CD1c-positive myeloid dendritic cell (primary cell): Measurements from ENCODE around the gene MINPP1.
A peak's percentile ranks its signal among the peaks of the same experiment; 100 is the strongest.
"Not testable (repeated sequence)": the region's sequence is repeated elsewhere in the genome, so short reads cannot be mapped to it uniquely, and the experiment has no call there.

ENCODE experiments used
- DNase-seq: peaks from one replicate; pipeline ENCODE4 v3.0.0-alpha.2; 2016; ENCODE audit errors: extremely low spot score

The MINPP1 gene, protein sequence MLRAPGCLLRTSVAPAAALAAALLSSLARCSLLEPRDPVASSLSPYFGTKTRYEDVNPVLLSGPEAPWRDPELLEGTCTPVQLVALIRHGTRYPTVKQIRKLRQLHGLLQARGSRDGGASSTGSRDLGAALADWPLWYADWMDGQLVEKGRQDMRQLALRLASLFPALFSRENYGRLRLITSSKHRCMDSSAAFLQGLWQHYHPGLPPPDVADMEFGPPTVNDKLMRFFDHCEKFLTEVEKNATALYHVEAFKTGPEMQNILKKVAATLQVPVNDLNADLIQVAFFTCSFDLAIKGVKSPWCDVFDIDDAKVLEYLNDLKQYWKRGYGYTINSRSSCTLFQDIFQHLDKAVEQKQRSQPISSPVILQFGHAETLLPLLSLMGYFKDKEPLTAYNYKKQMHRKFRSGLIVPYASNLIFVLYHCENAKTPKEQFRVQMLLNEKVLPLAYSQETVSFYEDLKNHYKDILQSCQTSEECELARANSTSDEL

GRCh38 chr10:87504640-87505365, at the start of gene MINPP1:
Gene MINPP1, plus strand, starts transcription at chr10:87504893. Its CDS starts 23 bp downstream, at chr10:87504916.
- peak; percentile 96 for DNase-seq

GRCh38 chr10:87456586-87457220, 48.0 kb upstream of the MINPP1 start:
- DNase-seq: not testable (repeated sequence)

- not testable (repeated sequence) for DNase-seq
Observed at GRCh38 chr10:87461751-87462150, 42.9 kb upstream of the MINPP1 start.

GRCh38 chr10:87466849-87467248, 37.8 kb upstream of the MINPP1 start:
- not testable (repeated sequence) for DNase-seq

DNA sequence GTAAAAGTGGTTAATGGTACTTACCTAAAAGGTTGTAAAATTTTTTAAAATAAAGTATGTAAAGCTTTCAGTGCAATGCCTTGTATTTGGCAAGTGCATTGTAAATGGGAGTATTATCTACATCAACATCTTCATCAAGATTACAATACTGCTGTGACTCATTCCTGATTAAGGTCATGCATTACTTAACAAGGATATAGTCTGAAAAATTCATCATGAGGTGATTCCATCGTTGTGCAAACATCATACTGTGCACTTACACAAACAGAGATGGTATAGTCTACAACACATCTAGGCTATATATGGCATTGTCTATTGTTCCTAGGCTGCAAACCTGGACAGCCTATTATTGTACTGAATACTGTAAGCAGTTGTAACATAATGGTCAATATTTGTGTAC, 16.0 kb upstream of the MINPP1 start:
- not testable (repeated sequence) for DNase-seq

DNA sequence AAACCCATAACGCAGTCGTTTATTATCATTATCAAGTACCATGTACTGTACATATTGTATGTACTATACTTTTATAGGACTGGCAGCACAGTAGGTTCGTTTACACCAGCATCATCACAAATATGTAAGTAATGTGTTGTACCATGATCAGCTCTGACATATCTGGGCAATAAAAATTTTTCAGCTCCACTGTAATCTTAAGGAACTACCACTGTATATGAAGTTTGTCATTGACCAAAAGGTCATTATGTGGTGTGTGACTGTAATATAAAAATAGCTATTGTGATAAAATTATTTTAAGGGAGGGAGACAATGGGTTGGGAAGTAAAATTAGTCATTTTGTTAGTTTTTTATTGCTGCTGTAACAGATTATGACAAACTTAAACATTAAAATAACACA, 14.4 kb upstream of the MINPP1 start:
- not testable (repeated sequence) for DNase-seq

GRCh38 chr10:87492450-87492849, 12.2 kb upstream of the MINPP1 start:
- not testable (repeated sequence) for DNase-seq

DNA sequence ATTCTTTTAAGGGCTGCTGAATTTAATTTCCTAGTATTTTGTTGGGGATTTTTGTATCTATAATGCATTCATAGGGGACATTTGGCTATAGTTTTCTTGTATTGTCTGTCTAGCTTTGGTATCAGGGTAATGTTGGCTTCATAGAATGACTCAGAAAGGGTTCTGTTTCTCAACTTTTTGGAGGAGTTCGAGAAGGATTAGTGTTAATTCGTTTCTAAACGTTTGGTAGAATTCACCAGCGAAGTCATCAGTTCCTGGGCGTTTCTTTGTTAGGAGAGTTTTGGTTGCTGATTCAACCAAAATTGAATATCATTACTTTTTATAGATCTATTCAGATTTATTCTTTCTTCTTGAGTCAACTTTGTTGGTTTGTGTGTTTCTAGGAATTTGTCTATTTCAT, 9.2 kb upstream of the MINPP1 start:
- DNase-seq: not testable (repeated sequence)

- not testable (repeated sequence) for DNase-seq
Observed at GRCh38 chr10:87497386-87497785, 7.3 kb upstream of the MINPP1 start.

DNA sequence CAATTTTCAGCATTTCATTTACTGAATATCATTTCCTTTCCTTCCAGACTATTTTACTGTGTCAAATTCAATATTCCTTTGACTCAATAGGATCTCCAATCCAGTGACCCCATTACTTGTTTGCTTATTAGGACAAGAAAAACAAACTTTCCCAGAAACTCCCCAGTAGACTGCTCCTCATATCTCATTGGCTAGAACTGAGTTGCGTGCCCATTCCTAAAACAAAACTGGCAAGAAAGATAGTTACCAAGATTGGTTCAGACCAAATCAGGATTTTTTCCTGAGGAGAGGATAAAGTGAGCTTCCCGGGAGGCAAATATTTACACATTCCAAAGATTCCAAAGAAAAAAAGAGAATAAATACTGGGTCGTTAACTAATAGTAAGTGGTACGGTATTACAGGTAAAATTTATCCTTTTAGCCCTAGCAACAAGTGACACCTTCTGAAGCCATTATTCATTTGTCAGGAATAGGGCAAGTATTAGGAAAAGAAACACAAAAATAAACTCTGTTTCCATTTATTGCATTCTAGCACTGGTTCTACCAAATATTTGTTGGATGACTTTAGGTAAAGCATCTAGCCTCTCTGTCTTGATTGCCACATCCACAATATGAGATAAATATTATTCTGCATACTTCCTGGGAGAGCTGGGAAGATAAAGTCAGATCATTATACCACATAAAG, 6.4 kb upstream of the MINPP1 start:
- DNase-seq: not testable (repeated sequence)

GRCh38 chr10:87500646-87501048, 4.0 kb upstream of the MINPP1 start:
- no peak for DNase-seq

DNA sequence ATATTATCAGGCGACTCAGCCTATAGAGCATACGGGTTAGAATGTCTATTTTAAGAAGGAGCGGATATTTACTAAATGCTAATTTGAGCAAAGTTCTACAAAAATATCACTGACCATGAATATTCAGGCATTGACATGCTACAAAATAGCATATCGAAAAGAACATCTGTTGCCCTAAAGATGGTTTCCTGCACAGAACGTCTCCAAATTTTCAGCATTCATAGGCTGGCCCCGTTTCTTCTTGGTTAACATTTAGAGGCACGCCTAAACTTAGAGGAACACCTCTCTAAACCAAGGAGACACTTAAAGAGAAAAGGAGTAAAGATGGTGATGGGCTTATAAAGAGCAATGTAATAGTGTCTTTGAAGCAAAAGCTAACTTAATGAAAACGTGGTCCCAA, 1.3 kb upstream of the MINPP1 start:
- DNase-seq: no peak

DNA sequence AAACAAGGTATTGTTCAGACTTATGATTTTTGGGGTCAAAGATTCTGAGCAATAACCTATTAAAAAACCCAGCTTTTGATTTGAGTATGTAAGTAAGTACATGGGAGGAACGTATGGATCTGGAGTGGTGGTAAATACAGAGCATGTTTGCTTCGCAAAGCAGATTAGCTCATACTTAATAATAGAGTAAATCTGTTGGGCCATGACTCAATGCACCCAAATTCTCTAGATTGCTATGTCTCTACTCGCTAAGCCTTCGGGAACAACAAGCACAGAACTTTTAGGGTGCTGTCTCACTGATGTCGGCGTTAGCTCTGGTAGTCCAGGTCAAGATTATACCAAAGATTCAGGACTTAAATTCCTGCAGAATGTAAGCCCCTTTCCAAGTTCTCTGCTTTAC, 807 bp upstream of the MINPP1 start:
- DNase-seq: no peak

GRCh38 chr10:87504307-87504639, 420 bp upstream of the MINPP1 start:
- no peak for DNase-seq

GRCh38 chr10:87505366-87506111, 846 bp downstream of the MINPP1 start:
- peak; percentile 43 for DNase-seq

- no peak for DNase-seq
Observed at GRCh38 chr10:87506956-87507355, 2.3 kb downstream of the MINPP1 start.

GRCh38 chr10:87507879-87508483, 3.3 kb downstream of the MINPP1 start:
- DNase-seq: no peak

DNA sequence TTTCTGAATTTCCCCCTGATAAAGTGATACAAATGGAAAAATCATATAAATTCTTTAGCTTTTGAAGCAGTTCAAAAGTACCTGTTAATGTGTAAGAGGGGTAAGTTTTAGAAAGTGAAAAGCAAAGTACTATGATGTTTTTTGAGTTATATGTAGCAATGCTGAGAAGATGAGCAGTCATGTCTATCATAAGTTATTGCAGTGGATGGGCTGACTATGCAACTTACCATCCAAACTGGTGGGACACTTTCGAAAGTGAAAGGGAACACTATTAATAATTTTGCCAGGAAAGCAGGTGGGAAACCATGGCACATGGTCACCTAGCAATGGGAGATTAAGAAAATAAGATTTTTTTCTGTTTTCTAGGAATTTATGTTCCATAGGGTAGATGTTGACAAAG, 4.1 kb downstream of the MINPP1 start:
- no peak for DNase-seq

DNA sequence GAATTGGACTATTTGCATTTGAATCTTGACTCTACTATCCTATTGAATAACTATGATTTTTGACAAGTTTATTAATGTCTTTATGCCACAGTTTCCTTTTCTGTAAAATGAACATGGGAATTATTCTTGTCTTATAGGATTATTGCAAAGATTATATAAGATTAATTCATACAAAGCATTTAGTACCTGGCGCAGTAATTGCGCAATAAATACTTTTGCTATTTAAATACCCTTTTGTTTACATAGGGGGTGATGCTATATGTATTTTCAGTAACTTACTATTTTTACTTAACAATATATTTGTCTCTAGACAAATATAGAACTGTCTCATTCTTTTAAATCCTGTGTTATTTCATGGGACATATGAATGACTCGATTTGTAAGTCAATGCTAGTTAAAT, 5.3 kb downstream of the MINPP1 start:
- DNase-seq: no peak

DNA sequence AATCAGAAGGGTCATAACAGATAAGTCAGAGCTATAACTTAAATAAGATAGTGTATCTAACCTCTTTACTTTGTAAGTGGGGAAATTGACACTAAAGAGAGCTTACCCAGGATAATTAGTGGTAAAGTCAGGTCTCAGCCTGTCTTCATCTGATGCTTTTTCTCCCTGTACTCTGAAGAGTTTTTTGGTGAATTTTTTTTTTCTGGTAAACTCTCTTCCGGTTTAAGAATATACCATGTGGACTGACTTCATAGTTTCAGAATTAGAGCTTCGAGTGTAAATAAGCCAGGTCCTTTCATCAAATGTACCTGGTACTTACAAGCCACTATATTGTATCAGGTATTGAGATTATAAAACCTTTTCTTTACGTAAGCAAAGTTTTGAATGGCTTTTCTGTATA, 6.8 kb downstream of the MINPP1 start:
- no peak for DNase-seq

GRCh38 chr10:87518937-87519336, 14.2 kb downstream of the MINPP1 start:
- no peak for DNase-seq
